GM04503 (cell line): ENCODE results near the gene PCBD1.
"Not testable (repeated sequence)": the region's sequence is repeated elsewhere in the genome, so short reads cannot be mapped to it uniquely, and the experiment has no call there.

Experiments
- DNase-seq: peaks from one replicate; pipeline ENCODE4 v3.0.0-alpha.2; 2012; ENCODE audit warnings: low read depth

PCBD1 gene

DNA sequence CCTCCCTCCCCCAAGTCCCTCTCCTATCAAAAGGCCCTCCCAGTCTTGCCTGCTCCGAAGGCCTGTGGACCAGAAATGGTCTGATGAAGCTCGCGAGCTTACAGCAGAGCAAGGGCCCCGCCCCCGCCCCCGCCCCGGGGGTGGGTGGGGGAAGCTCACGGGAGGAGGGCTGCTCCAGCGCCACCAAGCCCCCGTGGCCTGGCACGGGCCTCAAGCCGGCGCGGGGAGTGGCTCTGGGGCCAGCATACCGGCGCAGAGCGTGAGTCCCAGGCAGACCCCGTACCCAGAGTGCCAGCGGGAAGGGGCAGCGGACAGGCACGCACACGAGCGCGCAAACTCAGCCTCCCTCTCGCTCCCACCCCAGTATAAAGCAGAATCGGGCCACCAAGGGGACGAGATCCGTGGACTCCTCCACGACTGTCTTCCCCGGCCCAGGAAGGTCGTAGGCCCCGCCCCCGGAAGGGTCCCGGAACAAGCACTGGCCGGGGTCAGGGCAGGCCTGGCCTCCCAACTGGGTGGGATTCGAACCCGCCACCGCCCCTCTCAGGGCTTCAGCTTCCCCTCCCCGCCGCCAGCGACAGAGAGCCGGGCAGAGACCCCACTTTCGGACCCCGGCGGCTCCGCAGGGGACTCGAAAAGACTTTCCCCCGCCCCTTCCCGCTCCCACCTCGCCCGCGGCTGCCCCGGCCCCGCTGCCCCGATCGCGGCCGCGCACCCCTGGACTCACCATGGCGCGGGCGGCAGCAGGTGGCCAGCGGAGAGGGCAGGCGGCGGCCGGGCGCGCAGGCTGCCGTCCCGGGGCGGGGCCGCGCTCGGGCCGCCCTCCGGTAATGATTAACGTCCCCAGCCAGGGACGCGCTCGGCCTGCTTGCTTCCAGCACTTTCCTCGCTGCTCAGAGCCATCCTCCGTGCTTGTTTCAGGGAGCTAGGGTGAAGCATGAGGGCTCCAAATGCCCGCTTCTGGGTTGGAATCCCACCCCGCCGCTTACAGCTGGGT, at the start of gene PCBD1:
TSS of gene PCBD1 (minus strand) at position 762 of the 997 bp plus-strand sequence. CDS start at position 730, 32 bp downstream.
- DNase-seq, result no peak

DNA sequence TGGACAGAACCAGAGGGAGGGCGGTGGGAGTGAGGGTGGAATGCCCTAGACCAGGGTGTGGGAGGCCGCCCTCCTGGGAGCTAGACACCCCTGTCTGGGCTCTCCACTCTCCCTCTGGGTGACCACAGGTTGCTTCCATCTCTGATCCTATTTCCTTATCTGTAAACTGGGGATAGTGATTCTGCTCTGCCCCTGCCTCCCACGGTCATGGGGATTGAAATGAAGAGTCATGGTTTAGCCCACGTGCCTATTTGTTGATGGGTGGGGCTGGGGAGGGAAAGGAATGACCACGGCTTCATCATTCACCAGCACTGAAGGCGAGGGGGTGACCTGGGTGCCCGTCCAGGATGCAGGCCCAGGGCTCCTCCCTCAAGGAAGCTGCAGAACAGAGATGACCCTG, 49.3 kb upstream of the PCBD1 start:
- DNase-seq, result no peak

DNA sequence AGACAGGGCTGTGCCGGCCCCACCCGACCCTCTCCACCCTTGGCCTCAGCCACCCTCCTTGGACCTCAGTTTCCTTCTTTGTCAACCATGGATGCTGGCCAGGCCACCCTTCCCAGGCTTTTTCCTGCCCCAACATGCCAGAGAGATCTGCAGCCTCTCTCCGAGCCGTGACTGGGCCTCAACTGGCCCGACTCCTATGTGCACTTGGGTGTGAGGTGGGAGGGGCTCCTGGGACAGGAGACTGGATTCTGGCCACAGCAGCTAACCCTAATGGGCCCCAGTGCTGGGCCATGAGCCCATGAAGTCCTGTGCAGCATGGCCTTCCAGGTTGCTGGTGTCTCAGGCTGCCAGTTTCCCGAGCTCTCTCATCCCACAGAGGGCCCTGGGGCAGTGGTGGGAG, 47.7 kb upstream of the PCBD1 start:
- DNase-seq, result no peak

DNA sequence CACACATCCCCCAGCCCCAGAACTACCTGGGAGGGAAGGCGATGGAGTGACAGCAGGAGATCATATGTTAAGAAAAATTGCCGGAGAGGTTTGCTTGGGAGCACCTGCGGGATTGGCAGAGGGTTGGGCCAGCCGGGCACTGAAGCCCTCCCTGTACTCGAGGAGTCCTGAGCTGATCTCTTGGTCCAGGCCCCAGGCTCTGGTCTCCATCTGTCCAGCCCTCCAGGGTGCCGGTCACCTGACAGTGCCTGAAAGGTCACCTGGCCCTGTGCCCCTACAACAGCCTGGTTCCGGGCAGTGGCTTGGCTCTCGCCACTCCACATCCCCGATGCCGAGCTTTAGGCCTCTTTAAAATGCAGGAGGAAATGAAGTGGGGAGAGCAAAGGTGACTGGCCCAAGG, 47.3 kb upstream of the PCBD1 start:
- DNase-seq, result no peak

DNA sequence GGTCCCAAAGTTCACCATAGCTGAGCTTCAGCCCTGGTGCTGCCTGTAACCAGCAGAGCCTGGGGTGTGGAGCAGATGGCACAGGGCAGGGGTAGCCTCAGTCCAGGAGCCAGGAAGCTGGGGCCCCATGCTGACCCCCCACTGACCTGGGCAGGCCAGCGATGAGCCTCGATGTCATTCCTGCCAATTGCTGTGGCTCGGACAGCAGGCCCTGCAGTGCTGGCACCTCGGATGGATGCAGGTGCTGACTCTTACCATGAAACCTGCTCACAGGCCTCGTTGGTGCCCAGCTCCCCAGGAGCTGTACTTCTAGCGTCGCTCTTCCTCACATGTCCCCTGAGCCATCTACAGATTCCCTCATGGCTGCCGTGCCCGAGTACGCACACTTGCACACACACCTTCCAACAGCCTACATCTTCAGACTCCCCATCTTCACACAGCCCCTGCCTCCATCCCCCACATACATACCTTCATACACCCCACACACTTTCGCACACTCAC, 46.8 kb upstream of the PCBD1 start:
- DNase-seq, result no peak

DNA sequence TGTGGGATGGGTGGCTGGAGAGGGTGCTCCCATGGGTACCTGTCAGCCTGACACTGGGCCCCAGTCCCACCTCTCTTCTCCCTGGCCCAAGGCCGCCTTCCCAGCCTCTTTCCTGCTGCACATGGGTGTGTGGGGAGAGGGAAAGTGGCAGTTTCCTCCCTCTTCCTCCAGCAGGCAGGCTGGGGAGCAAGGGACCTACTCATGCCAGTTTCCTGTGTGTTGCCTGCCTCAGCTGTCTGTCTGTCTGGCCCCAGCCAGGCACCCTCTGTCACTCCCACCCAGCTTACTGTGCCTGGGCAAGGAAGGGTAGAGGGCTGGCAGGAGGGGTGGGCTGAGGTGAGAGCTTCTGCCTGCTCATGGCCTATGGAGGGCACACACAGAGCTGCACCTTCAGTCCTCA, 46.3 kb upstream of the PCBD1 start:
- no peak for DNase-seq

DNA sequence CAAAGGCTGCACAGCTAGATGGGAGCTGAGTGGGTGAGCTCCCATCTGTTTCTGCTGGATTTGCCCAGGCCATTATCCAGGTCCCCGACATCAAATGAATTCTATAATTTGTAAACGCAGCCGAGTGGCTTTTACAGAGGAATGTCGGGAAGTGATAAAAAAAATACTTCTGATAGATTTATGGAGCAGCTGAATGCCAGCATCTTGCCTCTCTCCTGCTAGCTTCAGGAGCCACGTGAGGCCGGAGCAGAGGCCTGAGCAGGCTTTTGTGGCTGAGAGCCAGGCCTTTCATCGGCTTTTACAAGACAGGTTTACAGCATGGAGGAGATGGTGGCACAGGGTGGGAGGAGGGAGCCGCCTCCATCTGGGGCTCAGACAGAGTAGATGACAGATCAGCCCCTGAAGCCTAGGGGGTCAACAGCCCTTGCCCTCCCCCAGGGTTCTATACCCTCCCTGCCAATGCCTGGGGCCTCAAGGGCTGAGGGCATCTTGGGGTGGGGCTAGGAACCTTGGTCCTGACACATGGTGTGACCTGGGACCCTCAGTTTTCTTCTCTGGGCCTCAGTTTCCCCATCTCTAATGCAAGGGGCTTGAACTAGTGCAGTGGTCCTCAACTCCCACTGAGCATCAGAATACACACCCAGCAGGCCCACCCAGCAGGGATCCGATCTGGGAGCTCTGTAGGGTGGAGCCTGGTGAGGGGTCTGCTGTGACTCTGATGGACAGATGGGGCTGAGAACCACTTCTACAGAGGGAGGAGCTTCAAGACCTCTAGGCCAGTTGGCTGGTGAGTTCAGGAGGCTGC, 44.2 kb upstream of the PCBD1 start:
- no peak for DNase-seq

DNA sequence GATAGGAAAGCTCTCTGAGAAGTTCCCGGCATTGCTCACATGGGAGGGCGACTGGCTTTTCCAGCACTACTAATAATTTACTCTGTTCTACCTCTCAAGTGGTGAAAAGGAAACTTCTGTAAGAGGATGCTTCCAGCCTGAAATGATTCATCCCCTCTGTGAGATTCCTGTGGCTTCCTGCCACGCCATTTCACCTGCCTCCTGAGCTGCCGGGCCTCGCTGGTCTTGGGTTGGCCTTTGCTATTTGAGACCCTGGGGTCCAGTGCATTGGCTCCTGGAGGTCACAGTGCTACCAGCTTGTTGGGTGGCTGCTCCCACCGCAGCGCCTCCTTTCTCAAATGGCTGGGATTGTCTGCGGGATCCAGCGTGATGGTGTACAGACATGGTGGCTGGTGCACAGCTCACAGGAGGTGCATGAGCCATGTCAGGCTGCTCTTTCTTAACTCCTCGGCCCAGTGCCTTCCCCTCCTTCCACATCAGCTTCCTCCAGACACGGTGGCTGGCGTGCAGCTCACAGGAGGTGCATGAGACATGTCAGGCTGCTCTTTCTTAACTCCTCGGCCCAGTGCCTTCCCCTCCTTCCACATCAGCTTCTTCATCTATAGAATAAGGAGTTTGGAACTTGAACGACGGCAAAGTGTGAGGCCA, 42.9 kb upstream of the PCBD1 start:
- DNase-seq, result no peak

DNA sequence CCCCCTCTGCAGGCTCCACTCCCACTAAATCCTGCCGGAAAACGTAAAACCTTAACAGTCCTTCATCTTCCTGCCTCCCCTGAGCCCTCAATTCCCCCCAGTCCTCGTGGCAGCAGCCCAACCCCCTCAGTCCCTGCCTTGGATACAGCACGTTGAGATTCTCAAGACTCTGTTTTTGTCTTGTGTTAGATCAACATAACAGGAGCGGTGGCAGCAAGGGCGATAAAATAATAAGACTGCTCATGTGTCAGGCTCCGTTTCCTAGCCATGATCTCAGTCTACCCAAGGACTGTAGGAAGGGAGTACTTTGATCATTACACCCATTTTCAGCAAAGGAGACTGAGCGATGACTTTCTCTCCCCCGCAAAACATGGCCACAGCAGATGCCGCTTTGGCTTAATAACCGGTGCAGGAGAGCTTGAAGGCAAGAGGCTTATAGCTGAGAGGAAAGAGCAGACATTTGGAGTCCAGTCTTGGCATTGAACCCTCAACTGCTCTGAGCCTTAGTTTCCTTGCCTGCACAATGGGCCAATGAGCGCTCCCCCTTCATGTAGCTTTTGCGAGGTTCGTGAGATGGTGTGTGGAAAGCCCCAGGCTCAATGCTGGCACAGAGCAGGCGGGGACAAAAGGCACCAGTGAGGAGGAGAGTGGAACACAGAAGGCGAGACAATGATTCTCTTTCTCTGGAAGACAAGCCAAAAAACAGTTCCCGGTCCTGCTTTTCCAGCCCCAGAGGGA, 42.1 kb upstream of the PCBD1 start:
- DNase-seq, result no peak

DNA sequence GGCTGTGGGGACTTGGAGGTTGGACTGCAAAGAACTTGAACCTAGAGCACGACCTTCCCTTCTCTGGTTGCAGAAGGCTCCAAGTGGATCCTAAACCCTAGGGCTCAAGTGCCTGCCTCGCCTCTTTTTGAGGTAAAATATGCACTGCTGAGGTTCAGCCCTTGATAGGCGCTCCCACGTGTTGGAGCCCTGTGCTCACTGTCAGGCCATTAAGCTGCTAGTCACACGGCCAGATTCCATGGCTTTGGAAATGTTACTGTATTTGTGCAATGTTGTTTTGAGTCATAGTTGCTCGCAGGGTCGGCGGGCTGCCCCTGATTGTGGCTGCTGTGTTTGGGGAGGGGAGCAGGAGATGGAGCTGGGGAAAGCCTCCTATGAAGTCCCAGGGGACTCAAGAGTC, 39.8 kb upstream of the PCBD1 start:
- no peak for DNase-seq

DNA sequence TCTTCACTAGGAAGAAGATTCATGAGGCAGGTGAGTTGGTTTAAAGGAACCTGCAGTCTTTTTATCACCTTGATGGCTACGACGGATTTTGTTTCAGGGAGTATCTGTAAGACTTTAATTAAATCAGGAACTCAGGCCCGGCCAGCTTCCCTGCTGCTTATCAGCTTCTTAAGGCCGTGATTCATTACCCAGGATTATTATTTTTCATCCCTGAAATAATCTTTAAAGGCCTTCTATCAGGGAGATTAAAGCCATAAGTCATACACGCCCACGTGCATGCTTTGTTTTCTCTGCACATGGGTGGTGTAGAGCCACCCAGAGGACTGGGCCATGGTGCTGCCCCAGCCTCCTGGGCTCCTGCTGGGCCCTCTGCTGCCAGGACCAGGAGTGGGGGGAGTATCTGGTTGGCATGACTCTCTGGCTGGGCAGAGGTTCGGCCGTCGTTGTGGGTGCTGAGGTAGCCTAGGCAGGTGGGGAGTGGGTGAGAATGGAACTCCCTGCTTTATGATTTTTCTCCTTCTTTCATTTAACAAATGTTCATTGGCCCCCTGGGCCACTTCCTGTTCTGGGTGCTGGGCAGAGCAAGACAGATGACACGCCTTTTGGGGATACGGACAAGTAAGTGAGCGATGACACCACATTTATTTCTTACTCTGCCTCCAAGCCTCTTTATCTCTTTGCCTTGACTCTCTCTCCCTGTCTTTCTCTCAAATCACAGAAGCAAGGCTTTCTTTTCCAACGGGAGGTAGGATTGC, 39.0 kb upstream of the PCBD1 start:
- DNase-seq, result no peak

DNA sequence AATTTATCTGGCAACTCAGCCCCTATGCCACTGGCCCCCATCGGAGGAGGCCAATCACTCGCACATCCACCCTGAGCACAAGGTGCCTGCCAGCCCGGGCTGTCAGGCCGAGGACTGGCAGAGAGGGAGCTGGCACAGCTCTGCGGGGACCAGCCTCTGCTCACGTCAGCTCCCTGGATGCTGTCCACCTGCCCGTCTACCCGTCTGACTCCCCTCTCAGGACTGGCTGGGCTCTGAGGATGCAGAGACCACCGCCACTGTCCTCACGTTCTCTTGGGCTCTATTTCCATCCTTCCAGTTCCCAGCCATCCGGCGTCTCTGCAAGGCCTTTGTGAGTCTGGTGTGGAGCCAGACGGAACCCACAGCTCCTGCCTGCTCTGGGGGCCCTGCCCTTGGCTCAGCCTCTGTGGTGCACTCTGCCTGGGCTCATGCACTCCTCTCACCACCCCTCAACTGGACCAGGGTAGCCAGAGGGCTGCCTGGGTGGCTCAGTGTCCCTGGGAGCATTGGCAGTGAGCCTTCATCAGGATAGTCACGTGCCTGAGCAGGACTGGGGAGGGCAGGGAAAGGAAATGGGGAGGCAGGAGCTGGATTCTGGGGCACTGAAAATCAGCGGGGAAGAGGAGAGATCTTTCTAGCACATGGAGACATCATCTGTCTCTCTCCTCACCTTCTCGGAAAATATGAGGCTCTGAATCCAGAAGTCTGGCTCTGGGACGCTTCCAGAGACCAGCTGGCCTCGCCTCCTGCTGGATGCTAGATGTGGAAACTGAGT, 38.0 kb upstream of the PCBD1 start:
- DNase-seq, result no peak

DNA sequence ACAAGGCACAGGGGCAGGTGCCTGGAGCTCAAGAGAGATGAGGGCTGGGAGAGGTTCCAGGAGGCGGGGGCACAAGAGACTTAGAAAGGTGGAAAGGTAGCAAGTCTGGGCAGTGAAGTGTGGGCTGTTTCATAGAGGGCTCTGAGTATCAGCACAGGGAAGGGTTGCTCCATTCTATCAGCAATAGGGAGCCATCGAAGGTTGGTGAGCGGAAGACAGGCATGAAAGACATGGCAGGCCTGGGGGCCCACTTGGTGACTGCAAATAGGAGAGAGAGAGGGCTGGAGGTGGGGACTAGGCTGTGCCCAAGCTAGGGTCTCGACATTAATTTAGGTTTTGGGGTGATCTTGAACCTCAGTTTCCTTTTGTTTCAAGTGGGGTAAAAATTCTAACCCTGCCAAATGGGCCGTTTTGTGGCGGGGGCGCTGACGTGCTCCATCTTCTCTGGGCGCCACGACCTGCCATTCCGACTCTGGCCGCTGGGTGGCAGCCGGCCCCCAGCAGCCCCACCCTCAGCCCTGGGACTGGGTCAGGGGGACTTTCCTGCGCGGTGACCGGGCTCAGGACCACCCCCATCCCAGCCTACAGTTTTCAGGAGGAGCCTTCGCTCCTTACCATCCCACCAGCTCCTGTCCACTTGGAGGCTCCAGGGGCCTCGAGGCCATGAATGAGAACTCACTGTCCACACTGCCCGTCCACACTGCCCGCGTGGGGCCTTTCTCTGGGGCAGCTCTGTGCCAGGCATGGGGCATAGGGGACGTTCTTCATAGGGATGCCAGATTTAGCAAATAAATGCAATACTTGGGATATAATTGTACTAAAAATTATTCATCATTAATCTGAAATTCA, 37.2 kb upstream of the PCBD1 start:
- DNase-seq, result no peak

DNA sequence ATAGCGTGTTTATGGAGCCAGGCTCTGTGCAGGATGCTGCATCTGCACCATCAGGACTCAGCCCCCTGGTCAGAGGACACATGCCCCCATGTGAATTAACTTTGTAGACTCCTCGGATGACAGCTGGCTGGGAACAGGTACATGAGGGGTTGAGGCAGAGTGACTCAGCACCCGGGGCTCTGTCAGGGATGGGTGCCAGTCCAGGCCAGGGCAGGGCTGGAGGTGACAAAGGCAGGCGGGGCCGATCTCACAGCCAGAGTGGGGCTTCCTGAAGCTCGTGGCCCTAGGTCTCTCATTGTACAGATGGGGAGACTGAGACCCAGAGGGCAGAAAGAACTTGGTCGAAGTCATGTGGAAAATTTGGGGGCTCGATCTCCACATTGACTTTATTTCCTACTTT, 35.3 kb upstream of the PCBD1 start:
- no peak for DNase-seq

DNA sequence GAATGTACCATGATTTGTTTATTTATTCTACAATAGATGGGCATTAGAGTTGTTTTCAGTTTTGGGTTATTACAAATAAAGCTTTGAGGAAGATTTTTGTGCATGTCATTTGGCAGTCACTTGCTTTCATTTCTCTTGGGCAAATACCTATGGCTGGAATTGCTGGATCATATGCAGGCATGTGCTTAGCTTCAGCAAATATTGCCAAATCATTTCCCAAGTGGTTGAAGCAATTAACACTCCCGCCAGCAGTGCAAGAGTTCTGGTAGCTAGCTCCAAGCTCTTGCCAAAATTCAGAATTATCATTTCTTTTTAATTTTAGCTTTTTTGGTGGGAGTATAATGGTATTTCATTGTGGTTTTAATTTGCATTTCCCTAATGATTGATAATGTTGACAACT, 32.9 kb upstream of the PCBD1 start:
- no peak for DNase-seq

DNA sequence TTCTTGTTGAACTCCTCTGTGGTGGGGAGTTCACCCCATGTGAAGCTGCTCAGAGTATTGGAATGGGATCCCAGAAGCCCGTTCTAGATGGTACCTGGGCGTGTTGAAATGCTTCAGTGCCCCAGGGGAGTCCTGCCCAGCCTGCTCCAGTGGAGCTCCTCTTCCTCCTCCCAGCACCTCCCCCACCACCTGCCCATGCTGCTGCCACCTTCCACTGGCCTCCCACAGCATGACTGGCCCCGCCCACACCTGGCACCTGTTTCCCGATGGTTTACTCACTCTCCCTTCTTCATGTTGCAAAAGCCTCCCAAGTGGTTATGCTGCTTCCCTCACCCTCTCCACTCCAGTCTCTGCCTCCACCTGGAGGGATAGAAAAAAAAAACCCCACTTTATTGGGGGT, 32.2 kb upstream of the PCBD1 start:
- DNase-seq, result no peak

DNA sequence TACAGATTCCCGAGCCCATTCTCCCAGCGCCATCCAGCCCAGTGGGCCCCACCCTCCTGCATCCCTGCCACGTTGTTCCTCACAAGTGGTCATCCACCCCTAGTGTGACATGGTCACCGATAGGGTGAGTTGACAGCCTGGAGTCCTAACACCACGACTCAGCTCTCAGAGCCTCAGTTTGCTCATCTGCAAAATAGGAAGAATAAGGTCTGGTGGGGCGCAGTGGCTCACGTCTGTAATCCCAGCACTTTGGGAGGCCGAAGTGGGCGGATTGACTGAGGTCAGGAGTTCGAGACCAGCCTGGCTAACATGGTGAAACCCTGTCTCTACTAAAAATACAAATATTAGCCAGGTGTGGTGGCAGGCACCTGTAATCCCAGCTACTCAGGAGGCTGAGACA, 31.5 kb upstream of the PCBD1 start:
- DNase-seq, result not testable (repeated sequence)

DNA sequence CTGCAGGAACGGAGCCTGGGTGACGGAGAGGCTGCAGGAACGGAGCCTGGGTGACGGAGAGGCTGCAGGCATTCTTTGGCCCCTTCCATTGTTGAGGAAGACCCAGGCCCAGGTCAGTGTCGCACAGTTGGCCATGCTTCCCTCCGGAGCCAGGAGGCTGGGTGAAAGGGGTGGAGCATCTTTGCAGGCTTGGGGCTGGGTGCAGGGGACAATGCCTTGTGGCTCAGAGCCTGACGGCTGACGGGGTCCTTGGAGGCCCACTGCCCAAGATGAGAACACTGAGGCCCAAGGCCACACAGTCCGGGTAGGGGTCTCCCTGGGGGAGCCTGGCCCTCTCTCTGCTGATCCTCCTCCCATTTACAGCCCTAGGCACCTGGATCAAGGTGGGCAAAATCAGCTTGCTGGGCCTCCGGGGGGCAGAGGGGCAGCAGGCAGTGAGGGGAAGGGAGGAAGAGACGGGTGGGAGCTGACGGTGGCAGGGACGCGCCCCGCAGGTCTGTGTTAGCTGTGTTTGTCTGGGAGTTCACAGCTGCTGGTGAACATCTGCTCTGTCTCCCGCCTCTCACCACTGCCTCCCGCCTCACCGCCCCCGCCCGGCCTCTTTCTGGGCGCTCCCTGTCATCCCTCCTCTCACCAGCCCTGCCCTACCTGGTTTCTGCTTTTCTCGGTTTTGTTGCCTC, 30.6 kb upstream of the PCBD1 start:
- DNase-seq, result no peak

DNA sequence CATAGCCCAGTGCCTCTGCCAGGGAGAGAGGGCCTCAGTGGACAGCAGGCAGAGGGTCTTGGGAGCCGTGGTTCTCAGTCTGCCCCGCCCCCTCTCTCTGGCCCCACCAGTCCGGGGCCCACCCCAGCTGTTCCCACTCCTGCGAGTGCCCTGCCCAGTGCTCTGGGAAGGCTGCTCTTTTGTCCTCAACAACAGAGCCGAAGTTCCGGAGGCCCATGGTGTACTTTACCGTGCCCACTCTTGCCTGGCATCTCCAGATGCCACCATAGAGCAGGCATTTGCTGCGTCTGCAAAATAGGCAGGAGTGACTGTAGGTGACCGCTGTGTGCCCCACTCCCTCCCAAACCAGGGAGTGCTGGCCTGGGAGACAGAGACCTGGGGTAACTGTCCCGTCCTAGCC, 29.3 kb upstream of the PCBD1 start:
- no peak for DNase-seq
